ENCODE measurements around the gene LRRC27.

The LRRC27 gene

DNA sequence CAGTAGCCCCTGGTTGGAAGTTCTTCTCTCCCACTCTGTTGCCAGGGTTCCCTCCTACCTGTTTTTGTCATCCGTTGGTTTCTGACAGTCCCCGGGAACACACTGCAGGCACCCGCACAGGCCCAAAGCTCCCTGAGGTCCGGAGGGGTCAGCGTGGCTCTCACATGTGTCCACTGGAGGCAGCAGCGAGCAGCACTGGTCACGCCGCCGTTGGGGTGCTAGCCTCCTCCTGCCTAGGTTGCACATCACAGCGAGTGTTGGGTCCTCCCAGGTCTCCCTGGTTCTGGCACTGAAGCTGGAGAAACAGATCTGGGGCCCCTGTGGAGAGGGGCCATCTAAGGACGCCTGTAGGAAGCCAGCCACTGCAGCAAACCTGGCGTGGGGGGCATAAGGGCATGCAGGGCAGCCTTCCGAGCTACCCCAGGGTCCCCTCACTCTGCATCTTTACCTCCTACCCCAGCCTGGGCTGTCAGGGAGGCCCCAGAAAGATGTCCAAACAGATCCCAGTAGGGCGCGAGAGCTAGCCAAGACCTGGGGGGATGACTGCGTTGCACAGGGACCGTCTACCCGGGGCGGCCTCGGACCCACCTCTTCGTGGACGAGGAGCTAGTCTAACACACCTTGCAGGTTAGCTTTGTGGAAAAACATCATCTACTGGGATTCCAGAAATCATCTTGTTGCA lies 28.9 kb downstream of the LRRC27 start:
- no peak for FAIRE-seq

DNA sequence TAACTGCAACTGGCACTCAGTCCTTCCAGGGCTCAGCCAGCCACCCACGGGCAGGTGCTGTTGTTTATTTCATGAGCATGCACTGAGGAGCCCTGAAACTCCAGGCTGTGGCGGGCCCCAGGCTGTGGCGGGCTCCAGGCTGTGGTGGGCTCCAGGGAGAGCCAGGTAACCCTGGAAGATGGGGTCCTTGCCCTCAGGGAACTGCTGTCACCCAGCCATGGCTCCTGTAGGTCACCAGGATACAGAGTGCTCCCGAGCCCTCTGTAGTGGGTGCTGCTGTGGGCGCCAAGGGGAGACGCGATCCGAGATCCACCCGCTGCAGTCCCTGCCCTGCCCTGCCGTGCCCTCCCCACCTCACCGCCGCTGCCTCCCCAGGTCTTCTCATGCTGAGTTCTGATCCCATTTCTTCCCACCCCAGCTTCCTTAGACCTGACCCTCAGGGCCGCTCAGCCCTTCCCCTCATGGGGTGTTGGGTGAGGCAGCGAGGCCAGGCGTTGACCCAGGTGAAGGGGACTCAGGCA lies 29.6 kb downstream of the LRRC27 start:
- FAIRE-seq = no peak

DNA sequence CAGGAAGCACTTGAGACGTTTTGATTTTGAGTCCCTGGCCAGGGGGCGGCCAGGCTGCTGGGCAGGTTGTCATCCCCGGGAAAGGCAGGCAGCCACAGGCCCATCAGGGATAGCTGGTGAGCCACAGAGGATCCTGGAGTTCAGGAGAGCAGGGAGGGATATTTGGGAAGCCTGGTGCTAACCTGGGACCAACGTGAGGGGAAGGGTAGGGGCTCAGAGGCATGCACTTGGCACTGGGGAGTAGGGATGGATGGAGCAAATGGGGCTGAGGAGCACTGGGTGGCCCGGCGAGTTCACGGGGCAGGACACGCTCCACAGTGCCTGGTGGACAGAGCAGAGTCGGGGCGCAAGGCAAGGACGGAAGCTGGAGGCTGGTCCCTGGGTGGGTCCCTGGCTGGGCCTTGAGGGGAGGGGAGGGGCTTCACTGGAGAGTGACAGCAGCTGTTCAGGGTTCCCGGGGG lies 30.2 kb downstream of the LRRC27 start:
- no peak for FAIRE-seq

DNA sequence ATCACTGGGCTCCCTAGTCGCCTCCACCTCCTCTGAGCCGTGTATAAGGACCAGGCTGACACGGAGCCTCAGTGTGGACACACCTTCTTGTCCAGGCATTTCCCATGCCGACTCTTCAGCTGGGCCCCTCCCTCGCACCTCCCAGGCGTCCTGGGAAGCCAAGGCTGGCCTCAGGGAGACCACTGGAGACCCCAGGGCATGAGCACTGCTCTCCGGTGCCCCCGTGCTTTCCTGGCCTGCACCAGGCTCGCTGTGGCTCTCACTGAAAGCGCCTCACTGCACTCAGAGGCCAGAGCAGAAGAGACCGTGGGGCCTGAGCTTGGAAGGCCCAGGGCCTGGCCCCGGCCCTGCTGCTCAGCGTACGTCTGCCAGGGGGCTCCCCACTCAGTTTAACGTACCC lies 31.4 kb downstream of the LRRC27 start:
- no peak for FAIRE-seq

DNA sequence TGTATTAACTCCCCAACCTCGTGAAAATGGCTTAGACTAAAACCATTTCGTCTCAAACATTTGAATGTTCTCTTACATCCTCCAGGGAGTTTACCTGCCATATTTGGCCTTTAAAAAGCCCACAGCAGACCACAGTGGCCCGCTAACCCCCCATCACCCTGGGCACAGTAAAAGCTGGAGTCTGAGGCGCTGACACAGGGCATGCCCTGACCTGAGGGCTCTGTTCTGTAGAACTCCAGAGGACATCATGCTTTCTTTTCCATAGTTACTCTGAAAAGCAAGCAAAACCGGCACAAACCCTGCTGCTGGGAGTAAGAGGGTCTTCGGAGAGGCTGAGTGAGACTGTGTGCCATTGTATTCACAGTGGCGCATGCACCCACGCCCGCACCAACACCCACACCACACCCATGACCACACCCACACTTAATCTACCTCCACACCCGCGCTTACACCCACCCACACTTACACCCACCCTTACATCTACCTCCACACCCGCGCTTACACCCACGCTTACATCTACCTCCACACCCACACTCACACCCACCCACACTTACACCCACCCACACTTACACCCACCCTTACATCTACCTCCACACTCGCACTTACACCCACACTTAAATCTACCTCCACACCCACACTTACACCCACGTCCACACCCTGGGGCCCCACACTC lies 32.1 kb downstream of the LRRC27 start:
- FAIRE-seq = no peak

DNA sequence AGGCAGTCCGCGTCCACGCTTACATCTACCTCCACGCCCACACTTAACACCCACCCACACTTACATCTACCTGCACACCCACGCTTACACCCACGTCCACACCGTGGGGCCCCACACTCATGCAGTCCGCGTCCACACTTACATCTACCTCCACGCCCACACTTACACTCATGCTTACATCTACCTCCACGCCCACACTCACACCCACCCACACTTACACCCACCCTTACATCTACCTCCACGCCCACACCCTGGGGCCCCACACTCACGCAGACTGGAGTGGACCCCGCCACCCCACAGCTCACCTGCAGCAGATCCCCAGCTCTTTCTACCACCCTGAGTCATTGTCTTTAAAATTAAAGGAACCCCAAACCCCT lies 32.6 kb downstream of the LRRC27 start:
- FAIRE-seq = no peak

DNA sequence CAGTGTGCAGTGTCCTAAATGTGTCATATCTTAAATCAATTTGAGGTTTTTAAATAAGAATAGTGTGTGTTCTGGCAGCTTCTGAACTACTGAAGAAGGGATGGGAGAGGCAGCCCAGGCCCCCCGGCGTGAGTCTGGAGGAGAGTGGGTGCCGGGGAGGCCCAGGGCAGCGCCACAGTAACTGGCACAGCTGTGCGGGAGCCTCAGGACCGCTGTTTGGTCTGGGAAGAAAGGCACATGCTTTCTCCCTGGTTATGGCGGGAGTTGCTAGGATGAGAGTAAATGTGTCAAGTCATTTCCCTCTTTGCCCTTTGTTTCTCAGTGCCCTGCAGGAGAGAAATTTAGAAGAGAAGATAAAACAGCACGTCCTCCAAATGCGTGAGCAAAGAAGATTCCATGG lies 33.1 kb downstream of the LRRC27 start:
- no peak for FAIRE-seq

DNA sequence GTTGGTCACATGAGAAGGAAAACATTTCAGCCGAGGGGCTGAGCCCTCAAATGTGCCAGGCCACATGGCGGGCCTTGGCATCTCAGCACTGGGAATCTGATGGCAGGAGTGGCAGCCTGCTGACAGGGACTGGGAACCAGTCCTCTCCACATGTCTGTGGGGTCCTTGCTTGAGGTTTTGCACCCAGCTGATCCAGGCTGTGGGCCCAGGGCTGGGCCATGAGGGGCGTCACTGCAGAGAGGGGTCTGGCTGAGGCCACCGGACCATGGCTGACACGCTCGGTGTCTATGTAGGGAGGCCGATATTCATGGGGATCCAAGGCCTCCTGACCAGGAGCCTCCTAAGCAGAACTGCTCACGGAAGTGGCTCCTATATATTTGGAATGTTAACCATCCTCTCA lies 34.0 kb downstream of the LRRC27 start:
- FAIRE-seq = no peak

DNA sequence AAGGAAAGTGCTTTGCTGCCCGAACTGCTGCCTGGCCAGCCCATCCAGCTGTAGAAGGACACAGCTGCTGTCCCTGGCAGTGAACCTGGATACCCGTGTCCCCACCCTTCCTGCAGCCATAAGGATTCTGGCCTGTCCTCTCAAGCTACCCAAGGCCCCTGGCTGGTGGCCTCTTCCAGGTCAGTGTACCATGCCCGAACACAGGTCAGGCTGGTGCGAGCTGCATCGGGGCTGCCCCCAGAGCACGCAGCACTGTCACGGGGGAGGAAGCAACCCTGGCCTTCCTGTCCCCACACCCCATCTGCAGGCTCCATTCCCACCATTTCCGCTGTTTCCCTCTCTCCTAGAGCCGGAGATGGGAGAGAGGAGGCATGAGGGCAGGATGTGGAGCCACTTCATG lies 34.5 kb downstream of the LRRC27 start:
- FAIRE-seq = no peak

DNA sequence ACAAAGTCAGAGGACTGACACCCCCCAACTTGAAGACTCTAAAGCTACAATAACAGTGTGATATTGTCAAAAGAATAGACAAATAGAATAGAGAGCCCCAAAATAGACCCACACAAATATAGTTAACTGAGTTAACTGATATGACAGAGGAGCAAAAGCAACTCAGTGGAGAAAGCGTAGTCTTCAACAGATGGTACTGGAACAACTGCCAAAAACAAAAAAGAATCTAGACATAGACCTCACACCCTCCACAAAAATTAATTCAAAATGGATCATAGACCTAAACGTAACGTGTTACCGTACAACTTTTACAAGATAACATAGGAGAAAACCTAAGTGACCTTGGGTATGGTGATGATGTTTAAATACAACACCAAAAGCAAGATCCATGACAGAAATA lies 36.4 kb downstream of the LRRC27 start:
- FAIRE-seq = no peak

DNA sequence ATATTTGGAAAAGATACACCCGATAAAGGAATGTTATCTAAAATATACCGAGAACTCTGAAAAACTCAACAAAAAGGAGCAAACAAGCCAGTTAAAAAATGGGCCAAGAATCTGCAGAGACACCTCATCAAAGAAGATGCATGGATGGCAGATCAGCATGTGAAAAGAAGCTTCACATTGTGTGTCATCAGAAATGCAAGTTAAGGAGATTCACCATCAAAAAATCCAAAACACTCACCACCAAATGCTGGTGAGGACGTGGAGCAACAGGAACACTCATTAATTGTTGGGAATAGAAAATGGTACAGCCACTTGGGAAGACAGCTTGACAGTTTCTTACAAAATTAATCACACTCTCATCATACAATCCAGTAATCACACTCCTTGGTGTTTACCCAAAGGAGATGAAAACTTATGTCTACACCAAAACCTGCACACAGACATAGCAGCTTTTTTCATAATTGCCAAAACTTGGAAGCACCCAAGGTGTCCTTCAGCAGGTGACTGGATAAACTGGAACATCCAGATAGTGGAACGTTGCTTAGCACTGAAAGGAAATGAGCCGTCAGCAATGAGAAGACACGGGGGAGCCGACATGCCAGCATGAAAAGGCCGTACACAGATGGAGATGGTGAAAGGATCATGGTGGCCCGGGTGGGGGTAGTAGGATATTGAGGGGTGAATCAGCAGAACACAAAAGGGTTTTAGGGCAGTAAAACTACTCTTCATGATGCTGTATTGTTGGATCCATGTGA lies 37.1 kb downstream of the LRRC27 start:
- FAIRE-seq = no peak

DNA sequence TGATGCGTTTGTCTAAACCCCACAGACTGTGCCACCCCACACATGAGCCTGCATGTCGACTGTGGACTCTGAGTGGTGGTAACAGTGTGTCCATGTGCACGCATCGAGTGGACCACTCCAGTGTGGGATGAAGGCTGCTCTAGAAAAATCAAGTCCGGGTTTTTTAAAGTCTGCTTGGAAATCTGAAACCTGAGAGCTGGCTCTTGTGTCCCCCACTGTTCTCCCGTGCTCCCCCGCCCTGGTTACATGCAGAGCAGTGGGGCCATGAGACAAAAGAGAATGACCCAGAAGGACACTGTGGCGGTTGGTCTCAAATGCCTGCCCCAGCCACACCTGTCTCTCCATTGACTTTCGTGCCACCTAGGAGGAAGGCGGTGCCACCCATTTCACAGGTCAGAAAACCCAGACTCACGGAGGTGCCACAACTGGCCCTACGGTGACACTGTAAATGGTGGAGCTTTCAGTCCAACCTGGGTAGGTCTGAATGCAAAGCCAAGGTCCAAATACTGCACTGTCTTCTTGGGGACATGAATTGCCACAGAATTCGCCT lies 37.7 kb downstream of the LRRC27 start:
- no peak for FAIRE-seq

DNA sequence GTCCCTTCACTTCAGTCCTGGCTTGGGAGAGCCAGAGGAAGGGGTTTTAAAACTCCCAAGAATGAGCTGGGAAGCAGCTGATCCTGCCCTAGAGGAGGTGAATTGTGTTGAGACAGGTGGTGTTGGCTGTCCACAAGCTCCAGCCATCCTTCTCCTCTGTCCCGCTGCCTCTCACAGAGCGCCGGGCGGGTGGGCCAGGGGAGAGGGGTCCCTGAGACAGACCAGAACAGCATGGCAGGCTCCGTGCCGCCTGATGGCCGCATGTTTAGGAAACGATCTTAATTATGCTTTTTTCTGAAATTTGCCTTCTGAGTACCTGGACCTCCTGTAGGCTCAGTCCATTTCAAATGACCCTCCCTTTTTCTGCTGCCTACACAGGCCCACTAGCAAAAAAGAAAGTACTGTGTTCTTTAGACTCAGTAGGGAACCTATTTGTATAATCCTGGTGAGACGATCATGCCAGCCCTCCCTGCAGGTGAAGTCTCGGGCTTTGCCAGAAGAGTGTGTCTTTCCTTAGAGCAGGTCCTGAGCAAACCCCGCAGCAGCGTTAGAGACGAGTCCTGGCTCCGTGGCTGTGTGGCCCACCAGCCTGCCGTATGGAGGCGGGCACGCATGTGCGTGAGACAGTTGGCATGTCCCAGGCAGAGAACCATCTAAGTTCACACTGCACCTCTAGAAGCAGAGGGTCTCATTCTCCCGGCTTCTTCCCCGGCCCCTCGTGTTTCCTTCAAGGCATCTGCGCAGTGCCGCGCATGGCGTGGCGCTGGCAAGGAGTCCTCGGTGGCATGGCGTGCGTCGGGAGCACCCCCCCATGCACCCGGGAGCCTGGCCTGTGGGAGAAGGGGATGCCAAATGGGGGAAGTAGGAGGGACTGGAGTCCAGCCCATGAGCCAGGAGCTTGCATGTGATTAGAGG lies 38.7 kb downstream of the LRRC27 start:
- no peak for FAIRE-seq

DNA sequence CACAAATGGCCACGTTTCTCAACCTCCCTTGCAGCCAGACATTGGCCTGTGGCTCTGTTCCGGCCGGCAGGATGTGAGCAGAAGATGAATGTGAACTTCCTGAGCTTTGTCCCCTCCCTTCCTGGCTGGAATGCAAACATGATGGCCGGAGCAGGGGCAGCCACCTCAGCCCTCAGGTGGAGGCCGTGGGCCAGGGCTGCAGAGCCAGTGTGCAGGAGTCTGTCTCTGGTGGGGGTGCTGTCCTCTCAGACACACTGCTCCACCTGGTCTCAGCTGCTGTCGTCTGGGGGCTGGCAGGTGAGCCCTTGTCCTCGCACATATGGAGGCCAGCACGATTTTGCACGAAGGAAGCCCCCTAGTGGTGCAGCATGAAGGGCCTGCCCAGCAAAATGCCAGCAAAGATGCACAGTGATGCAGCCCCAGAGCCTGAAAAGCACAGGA lies 39.7 kb downstream of the LRRC27 start:
- FAIRE-seq = no peak

DNA sequence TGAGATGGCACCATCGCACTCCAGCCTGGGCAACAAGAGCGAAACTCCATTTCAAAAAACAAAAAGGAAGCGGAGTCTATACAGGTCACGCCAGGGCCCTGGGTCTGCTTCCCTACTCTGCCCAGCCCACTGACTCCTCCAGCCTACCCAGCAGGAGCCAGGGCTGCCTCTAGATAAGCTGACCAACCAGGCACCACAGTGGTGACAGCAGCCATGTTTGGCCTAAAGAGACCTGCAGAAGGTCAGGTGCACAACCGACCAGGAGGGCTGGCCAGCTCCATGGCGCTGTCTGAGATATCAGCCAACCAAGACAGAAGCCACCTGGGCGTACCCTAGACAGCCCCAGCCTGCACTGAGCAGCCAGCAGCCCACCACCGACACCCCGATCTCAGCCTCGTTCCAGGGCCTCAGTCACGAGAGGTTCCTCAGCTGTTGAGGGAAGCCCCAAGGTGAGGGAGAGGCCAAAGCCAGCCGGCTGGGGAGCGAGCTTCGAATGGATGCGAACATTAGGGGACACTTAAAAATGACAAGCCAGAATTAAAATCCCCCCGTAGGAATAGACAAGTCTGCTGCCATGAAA lies 40.6 kb downstream of the LRRC27 start:
- FAIRE-seq = no peak

DNA sequence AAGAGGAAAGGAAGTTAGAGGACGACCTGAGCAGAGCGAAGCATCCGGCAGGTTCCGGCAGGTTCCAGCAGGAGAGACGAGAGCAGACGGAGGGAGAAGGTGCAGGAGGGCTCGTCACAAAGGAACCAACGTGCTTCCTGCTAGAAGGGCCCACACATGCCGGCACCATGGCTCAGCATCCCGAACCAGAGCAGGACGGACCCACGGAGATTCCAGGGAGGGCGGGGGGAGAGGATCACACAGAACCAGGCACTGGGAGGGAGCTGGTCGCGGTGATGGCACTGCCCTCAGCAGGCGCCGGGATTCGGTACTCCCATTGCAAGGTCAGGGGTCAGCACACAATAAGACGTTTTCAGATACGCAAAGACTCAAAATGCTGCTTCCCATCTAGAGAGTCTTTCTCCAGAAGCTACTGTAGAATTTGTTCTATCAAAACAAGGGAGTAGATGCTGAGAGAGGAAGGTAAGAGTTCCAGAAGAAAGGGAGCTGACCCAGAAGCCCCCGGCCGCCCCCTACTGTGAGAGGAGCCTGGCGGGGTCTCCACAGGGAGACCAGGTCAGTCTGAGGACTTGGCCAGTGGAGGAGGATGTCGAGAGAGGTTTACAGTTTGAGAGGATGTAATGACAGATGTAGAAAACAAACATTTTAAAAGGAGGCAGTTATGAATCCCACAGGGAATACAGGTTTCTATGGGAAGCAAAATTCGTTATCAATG lies 41.4 kb downstream of the LRRC27 start:
- FAIRE-seq = no peak

DNA sequence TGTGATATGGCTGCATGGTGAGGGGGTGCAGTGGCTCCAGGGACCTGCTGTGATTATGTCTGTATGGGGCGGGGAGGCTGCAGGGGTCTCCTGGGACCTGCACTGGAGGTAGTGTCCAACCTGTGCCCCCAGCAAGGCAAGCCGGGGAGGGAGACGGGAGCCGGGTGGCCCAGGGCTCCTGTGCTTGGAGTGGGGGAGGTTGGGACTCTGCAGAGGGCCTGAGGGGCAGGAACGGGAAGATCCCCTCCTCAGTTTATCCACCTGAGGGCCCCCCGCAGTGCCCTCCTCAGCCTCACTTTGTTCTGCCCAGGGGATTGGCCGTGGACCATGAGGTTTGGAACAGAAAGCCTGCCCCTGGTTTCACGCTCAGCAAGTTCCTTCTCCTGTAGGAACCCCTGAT lies 42.2 kb downstream of the LRRC27 start:
- no peak for FAIRE-seq

DNA sequence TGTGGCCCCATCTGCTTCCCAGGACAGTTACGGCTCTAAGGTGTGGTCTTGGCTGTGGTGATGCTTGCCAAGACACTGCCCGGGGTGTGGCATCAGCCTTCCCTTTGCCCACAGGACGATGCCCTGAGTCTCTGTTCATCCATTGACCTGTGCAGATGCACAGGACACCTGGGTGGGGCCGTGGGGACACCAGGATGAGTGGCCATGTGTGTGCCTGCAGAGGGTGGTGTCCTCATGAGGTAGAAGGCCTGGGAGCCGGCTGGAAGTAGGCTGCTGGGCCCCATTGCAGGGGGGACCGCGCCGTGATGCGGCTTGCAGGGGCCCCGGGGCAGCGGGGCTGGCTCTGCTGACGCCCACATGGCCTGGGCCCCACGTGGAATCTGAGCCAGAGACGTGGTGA lies 42.6 kb downstream of the LRRC27 start:
- FAIRE-seq = no peak

DNA sequence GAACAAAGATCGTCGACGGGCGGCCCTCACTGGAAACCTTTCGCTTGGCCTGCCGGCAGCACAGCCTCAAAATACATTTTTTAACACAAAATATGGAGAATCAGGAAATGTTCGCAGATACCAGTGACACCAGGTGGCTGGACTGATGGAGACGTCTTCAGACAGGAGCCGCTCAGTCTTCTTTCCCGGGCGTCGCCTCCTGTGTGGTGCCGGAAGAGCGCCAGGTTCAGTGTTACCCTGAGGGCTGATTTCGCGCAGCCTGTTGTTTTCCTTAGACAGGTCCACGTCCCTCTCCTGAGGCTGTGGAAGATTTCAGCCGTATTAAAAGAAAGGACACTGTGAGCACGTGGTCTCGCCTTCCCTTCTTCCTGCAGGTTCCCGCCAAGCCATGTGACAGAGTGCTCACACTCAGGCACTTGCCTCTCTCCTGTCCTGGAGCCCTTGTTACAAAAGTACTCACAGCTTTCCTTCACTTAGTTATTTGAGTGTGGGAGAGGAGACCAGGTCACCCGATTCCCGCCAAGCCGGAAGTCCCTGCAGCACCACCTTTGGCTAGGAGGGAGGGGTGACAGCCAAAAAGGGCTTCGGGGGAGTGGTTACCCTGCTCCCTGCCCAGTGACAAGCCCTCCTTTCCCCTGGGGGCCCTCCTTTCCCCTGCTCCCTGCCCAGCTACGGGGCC lies 43.3 kb downstream of the LRRC27 start:
- FAIRE-seq = no peak

DNA sequence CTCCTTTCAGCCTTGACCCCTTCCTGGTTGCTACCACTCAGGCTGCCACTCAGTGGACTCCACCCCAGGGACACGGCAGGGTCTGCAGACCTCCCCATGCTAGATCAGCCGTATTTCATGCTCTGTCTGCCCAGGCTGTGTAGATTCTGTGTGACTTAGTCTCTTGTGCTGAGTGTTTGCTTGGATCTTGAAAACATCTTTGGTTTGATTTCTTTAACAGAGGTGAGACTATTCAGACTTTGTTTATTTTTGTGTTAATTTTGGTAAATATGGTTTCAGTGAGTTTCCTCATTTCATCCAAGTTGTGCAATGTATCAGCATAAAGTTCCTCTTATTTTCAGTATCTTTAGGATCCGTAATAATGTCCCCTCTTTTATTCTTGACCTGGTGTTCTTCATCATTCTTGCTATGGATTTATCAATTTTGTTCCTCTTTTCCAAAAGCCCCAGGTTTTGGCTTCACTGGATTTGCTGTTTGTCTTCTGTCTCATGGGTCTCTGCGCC lies 43.9 kb downstream of the LRRC27 start:
- FAIRE-seq = no peak
